K562 treated with DMSO at 1 percent for 4 hours (cell line): ENCODE data around the gene TFIP11. TPM values are rescaled to one million over a fixed set of nuclear protein-coding genes. Genes with fewer than 3 reads are reported as not detected.

Source experiments
- total RNA-seq: library from RNA; unstranded; fragments of 300-600 nt; gene quantifications from 2 replicates; pipeline ENCODE4 v1.2.3, GENCODE V29; 2022; ENCODE audit not compliant: insufficient read depth

The TFIP11 gene
- total RNA-seq, result 21.5 and 26.5 TPM in 2 replicates

GRCh38 chr22:26512149-26512793 is at the start of gene TFIP11:
Gene TFIP11 (minus strand): TSS chr22:26512473. CDS start chr22:26510272, 2,201 bp downstream.

GRCh38 chr22:26483439-26484359 is 28.6 kb downstream of the TFIP11 start, which contains the start of the genes HPS4 and SRRD:
Gene HPS4 (minus strand): TSS chr22:26483783. CDS start chr22:26481762, 2,021 bp downstream.
Gene SRRD (plus strand): TSS chr22:26483877. CDS start chr22:26483891, 14 bp downstream.

Other genes with a start within 250 kb of the TFIP11 start
- 0.17 and 1.2 TPM in 2 replicates for gene ASPHD2, start 83.2 kb downstream of the TFIP11 start, total RNA-seq
- gene HPS4, start 28.7 kb downstream of the TFIP11 start, total RNA-seq, result 12.3 and 21.8 TPM in 2 replicates
- 7.5 and 13.1 TPM in 2 replicates for gene SRRD, start 28.6 kb downstream of the TFIP11 start, total RNA-seq
- gene TPST2, start 77.7 kb upstream of the TFIP11 start, total RNA-seq, result 63.0 and 85.9 TPM in 2 replicates
- gene CRYBB1, start 105.6 kb upstream of the TFIP11 start, total RNA-seq, result not detected in 2 replicates
- not detected in 2 replicates for gene CRYBA4, start 109.5 kb upstream of the TFIP11 start, total RNA-seq
- gene MIAT, start 145.1 kb upstream of the TFIP11 start, total RNA-seq, result 0.11 and 0.48 TPM in 2 replicates